Activated B cell treated with CpG ODN at 0.5 μM for 24 hours (primary cell): Measurements from ENCODE around the gene TOMM6. TPM values are rescaled to one million over a fixed set of nuclear protein-coding genes. Genes with fewer than 3 reads are reported as not detected.
"Not testable (repeated sequence)": the region's sequence is repeated elsewhere in the genome, so short reads cannot be mapped to it uniquely, and the experiment has no call there.

Source experiments
- ATAC-seq: fragments of 200-7000 bp; cut with Tn5 transposase; one replicate; pipeline ENCODE4 v1.10.0; 2021; ENCODE audit warnings: low read depth, mild to moderate bottlenecking, moderate library complexity
- CTCF ChIA-PET: fragments of 350-600 bp; sonication (Branson Sonifier 250); formaldehyde crosslinking; loops from one replicate; lab custom pipeline; 2021; ENCODE audit warnings: antibody characterized with exemption; lab: Charles Lee
- POLR2A ChIA-PET: fragments of 350-600 bp; sonication (Branson Sonifier 250); formaldehyde crosslinking; loops from one replicate; lab custom pipeline; 2021; ENCODE audit warnings: antibody characterized with exemption; lab: Charles Lee
- DNase-seq: peaks from one replicate; pipeline ENCODE4 v3.0.0; 2022
- H3K27ac Mint-ChIP-seq: one replicate; pipeline ENCODE4 v1.8.0; 2020; ENCODE audit warnings: mixed read lengths
- H3K27me3 Mint-ChIP-seq: one replicate; pipeline ENCODE4 v1.8.0; 2021; ENCODE audit warnings: mixed read lengths
- H3K36me3 Mint-ChIP-seq: one replicate; pipeline ENCODE4 v1.8.0; 2021; ENCODE audit warnings: low read depth, mixed read lengths
- H3K4me1 Mint-ChIP-seq: one replicate; pipeline ENCODE4 v1.8.0; 2021; ENCODE audit warnings: mixed read lengths
- H3K4me3 Mint-ChIP-seq: one replicate; pipeline ENCODE4 v1.8.0; 2020; ENCODE audit warnings: mild to moderate bottlenecking, mixed read lengths
- H3K9me3 Mint-ChIP-seq: one replicate; pipeline ENCODE4 v1.8.0; 2020; ENCODE audit warnings: mixed read lengths
- CTCF ChIP-seq: fragments of 200-600 bp; IDR thresholded peaks from one replicate; pipeline ENCODE4 v1.8.0; 2022; ENCODE audit warnings: antibody characterized with exemption, mild to moderate bottlenecking
- intact Hi-C: fragments of 100-400 bp; cut with micrococcal nuclease; formaldehyde crosslinking; loops from one replicate; pipeline ENCODE4 v1.15.1; 2024
- total RNA-seq: library from RNA; stranded (reverse); gene quantifications from 2 replicates; pipeline ENCODE4 v1.2.3, GENCODE V29; 2022

TOMM6 gene
- total RNA-seq, 1 donor from 2014 or later, result 219 TPM

- intact Hi-C loops, result no loop called here
- POLR2A ChIA-PET, result no interaction called here
Measured at GRCh38 chr6:41763470-41763869, 24.0 kb upstream of the TOMM6 start.

GRCh38 chr6:41766043-41766664 lies 21.3 kb upstream of the TOMM6 start:
- DNase-seq, ATAC-seq, H3K27me3 Mint-ChIP-seq, H3K9me3 Mint-ChIP-seq, POLR2A ChIA-PET, H3K4me3 Mint-ChIP-seq, intact Hi-C loops, CTCF ChIA-PET, H3K27ac Mint-ChIP-seq, H3K4me1 Mint-ChIP-seq: not testable (repeated sequence)
- peaks cover 13% of the 10 kb centered on the region for H3K36me3 Mint-ChIP-seq

More at GRCh38 chr6:41763470-41763869, 24.0 kb upstream of the TOMM6 start:
- no peak for DNase-seq
- no peak for TF ChIP-seq CTCF
- Mint-ChIP-seq H3K9me3 (no peaks in the 10 kb centered on the region), H3K27me3 (peaks cover 6% of the 10 kb centered on the region), H3K4me3 (no peak overlapping the region), H3K4me1 (no peaks in the 10 kb centered on the region), H3K27ac (no peak overlapping the region), H3K36me3 (no peaks in the 10 kb centered on the region)
- CTCF ChIA-PET, result no interaction called here
- ATAC-seq, result no peak

- H3K4me1 Mint-ChIP-seq, result no peaks in the 10 kb centered on the region
- H3K27ac Mint-ChIP-seq, result no peak overlapping the region
- CTCF ChIA-PET, result no interaction called here
- POLR2A ChIA-PET, result no interaction called here
- no peak overlapping the region for H3K4me3 Mint-ChIP-seq
- H3K36me3 Mint-ChIP-seq, result peaks cover 24% of the 10 kb centered on the region
- TF ChIP-seq CTCF, result no peak
- peaks cover 6% of the 10 kb centered on the region for H3K27me3 Mint-ChIP-seq
- intact Hi-C loops, result no loop called here
- ATAC-seq (no peak), DNase-seq (no peak)
- H3K9me3 Mint-ChIP-seq, result no peaks in the 10 kb centered on the region
Measured at GRCh38 chr6:41767112-41767833, 20.2 kb upstream of the TOMM6 start.

GRCh38 chr6:41768545-41769308 lies 18.8 kb upstream of the TOMM6 start:
- no peaks in the 10 kb centered on the region for H3K9me3 Mint-ChIP-seq
- no peak for DNase-seq
- no peak overlapping the region for H3K4me3 Mint-ChIP-seq
- no peak overlapping the region for H3K27ac Mint-ChIP-seq
- no peak for TF ChIP-seq CTCF
- no peaks in the 10 kb centered on the region for H3K27me3 Mint-ChIP-seq
- H3K36me3 Mint-ChIP-seq, result peaks cover 31% of the 10 kb centered on the region
- no peak for ATAC-seq
- CTCF ChIA-PET, result interaction anchor here (1.4 kb wide), 1 partner anchor 9 kb away, joined by 4 read pairs; no protein-coding TSS in a partner anchor
- no peaks in the 10 kb centered on the region for H3K4me1 Mint-ChIP-seq
- intact Hi-C loops, result no loop called here
- POLR2A ChIA-PET, result interaction anchor here (0.6 kb wide), 1 partner anchor 13 kb away, joined by 6 read pairs; no protein-coding TSS in a partner anchor

- no peaks in the 10 kb centered on the region for H3K4me1 Mint-ChIP-seq
- no peak overlapping the region for H3K4me3 Mint-ChIP-seq
- H3K9me3 Mint-ChIP-seq, result no peaks in the 10 kb centered on the region
- intact Hi-C loops, result no loop called here
- no peak overlapping the region for H3K27ac Mint-ChIP-seq
- ChIA-PET POLR2A (no interaction called here), CTCF (interaction anchor here (1.4 kb wide), 1 partner anchor 9 kb away, joined by 4 read pairs; no protein-coding TSS in a partner anchor)
- no peaks in the 10 kb centered on the region for H3K27me3 Mint-ChIP-seq
- H3K36me3 Mint-ChIP-seq, result peaks cover 35% of the 10 kb centered on the region
- DNase-seq (no peak), ATAC-seq (no peak)
- no peak for TF ChIP-seq CTCF
Measured at GRCh38 chr6:41769376-41769775, 18.1 kb upstream of the TOMM6 start.
